HCT116 (cell line): ENCODE measurements around the gene CLDN1. TPM values are rescaled to one million over a fixed set of nuclear protein-coding genes. Genes with fewer than 3 reads are reported as not detected.

ENCODE experiments used
- ATAC-seq: fragments of 200-7000 bp; cut with Tn5 transposase; 2 replicates; pipeline ENCODE4 v1.9.1; 2020; ENCODE audit warnings: mild to moderate bottlenecking, moderate library complexity
- BruUV-seq: library from RNA; stranded (reverse); fragments of 400-500 nt; replicated peaks from 2 replicates; lab custom pipeline; 2021; lab: Mats Ljungman, UMichigan
- CTCF ChIA-PET: fragments of 300-600 bp; sonication (Branson Sonifier 250); formaldehyde crosslinking; loops from one replicate; lab custom pipeline; 2021; ENCODE audit warnings: antibody characterized with exemption; lab: Charles Lee
- POLR2A ChIA-PET: fragments of 300-600, 350-600 bp; sonication (Branson Sonifier 250); formaldehyde crosslinking; loops from one replicate; lab custom pipeline; 2021; ENCODE audit warnings: antibody characterized with exemption; lab: Charles Lee
- RAD21 ChIA-PET, 2 experiments: fragments of 300-600 bp; sonication (Branson Sonifier 250); formaldehyde crosslinking; loops; one replicate each; lab custom pipeline; 2023; ENCODE audit warnings: low total read pairs in 2 of 2; ENCODE audit not compliant: uncharacterized antibody in 2 of 2, unreplicated experiment in 2 of 2, low non-redundant PET in 1 of 2; lab: Charles Lee
- DNase-seq: peaks from one replicate; pipeline ENCODE4 v3.0.0-alpha.2; 2010; ENCODE audit warnings: low read depth, low spot score
- H2AFZ ChIP-seq: fragments of 200-600 bp; shearing (Covaris generic), sonication (generic); 2 replicates; pipeline ENCODE4 v1.6.1; 2017; ENCODE audit warnings: low read depth, mixed run types, mixed read lengths, antibody characterized with exemption, low read length; ENCODE audit not compliant: poor library complexity, severe bottlenecking
- H3K27ac ChIP-seq: 2 replicates; pipeline ENCODE4 v1.5.1; 2012; ENCODE audit warnings: low read depth, low read length
- H3K27me3 ChIP-seq: fragments of 200-600 bp; sonication (generic); 2 replicates; pipeline ENCODE4 v1.6.1; 2016; ENCODE audit warnings: mixed run types, low read length, mixed read lengths; ENCODE audit not compliant: insufficient read depth
- H3K36me3 ChIP-seq, 2 experiments: fragments of 200-500 bp in 1 of 2; fragments of 200-600 bp in 1 of 2; sonication (Bioruptor generic) in 1 of 2; sonication (generic) in 1 of 2; 2 replicates each; pipeline versions ENCODE4 v1.5.1 to v1.6.1; 2014 to 2016; ENCODE audit warnings: low read length in 2 of 2, inconsistent platforms in 1 of 2, mixed read lengths in 1 of 2, mixed run types in 1 of 2; ENCODE audit not compliant: insufficient read depth in 2 of 2, control insufficient read depth in 1 of 2
- H3K4me1 ChIP-seq, 2 experiments: fragments of 200-600 bp in 1 of 2; sonication (generic) in 1 of 2; 2 replicates each; pipeline versions ENCODE4 v1.5.1 to v1.6.1; 2012 to 2017; ENCODE audit warnings: low read length in 2 of 2, inconsistent platforms in 1 of 2, mild to moderate bottlenecking in 1 of 2, mixed read lengths in 1 of 2, mixed run types in 1 of 2, moderate library complexity in 1 of 2; ENCODE audit not compliant: insufficient read depth in 2 of 2, control insufficient read depth in 1 of 2
- H3K4me2 ChIP-seq: fragments of 200-600 bp; sonication (generic); 2 replicates; pipeline ENCODE4 v1.6.1; 2017; ENCODE audit warnings: mixed run types, low read length, mixed read lengths
- H3K4me3 ChIP-seq, 2 experiments: fragments of 200-600 bp in 1 of 2; sonication (generic) in 1 of 2; replicated peaks in 1 of 2; 2 replicates each; pipeline ENCODE4 v1.5.1; 2011 to 2016; ENCODE audit warnings: low read length in 2 of 2, control low read depth in 1 of 2, low read depth in 1 of 2, mild to moderate bottlenecking in 1 of 2, mixed read lengths in 1 of 2, mixed run types in 1 of 2
- H3K79me2 ChIP-seq: fragments of 200-600 bp; sonication (generic); 2 replicates; pipeline ENCODE4 v1.6.1; 2017; ENCODE audit warnings: mild to moderate bottlenecking, mixed run types, low read length, moderate library complexity, mixed read lengths; ENCODE audit not compliant: insufficient read depth
- H3K9ac ChIP-seq: fragments of 200-600 bp; sonication (generic); 2 replicates; pipeline ENCODE4 v1.6.1; 2016; ENCODE audit warnings: low read length, mixed read lengths
- H3K9me2 ChIP-seq: fragments of 200-600 bp; sonication (generic), shearing (Covaris generic); 2 replicates; pipeline ENCODE4 v1.6.1; 2017; ENCODE audit warnings: mixed run types, mild to moderate bottlenecking, moderate library complexity; ENCODE audit not compliant: insufficient read depth
- H3K9me3 ChIP-seq, 2 experiments: fragments of 200-500 bp in 1 of 2; fragments of 200-600 bp in 1 of 2; sonication (Bioruptor generic) in 1 of 2; sonication (generic) in 1 of 2; 2 replicates each; pipeline ENCODE4 v1.6.1; 2014 to 2017; ENCODE audit warnings: low read length in 2 of 2, mixed read lengths in 2 of 2, inconsistent platforms in 1 of 2, low read depth in 1 of 2, mild to moderate bottlenecking in 1 of 2, mixed run types in 1 of 2, moderate library complexity in 1 of 2; ENCODE audit not compliant: control insufficient read depth in 1 of 2, insufficient read depth in 1 of 2
- H4K20me1 ChIP-seq: fragments of 200-600 bp; sonication (generic), shearing (Covaris generic); 2 replicates; pipeline ENCODE4 v1.6.1; 2017; ENCODE audit warnings: mixed run types, mild to moderate bottlenecking, moderate library complexity; ENCODE audit not compliant: insufficient read depth
- CEBPB ChIP-seq: IDR thresholded peaks from 2 replicates; pipeline ENCODE4 v1.6.1; 2012; ENCODE audit warnings: low read depth
- EGR1 ChIP-seq: IDR thresholded peaks from 2 replicates; pipeline ENCODE4 v1.6.1; 2012; ENCODE audit warnings: low read depth
- EZH2 ChIP-seq: fragments of 200-600 bp; sonication (generic); IDR thresholded peaks from 2 replicates; pipeline ENCODE4 v1.6.1; 2017; ENCODE audit warnings: antibody characterized with exemption, mixed run types
- FOSL1 ChIP-seq: IDR thresholded peaks from 2 replicates; pipeline ENCODE4 v1.6.1; 2012; ENCODE audit warnings: low read depth
- JUND ChIP-seq: IDR thresholded peaks from 2 replicates; pipeline ENCODE4 v1.6.1; 2012
- MAX ChIP-seq: IDR thresholded peaks from 2 replicates; pipeline ENCODE4 v1.6.1; 2012
- REST ChIP-seq: IDR thresholded peaks from 2 replicates; pipeline ENCODE4 v1.6.1; 2012; ENCODE audit warnings: low read depth
- SIN3A ChIP-seq: IDR thresholded peaks from 2 replicates; pipeline ENCODE4 v1.6.1; 2012; ENCODE audit warnings: low read depth
- SP1 ChIP-seq: IDR thresholded peaks from 2 replicates; pipeline ENCODE4 v1.6.1; 2012; ENCODE audit warnings: low read depth
- SRF ChIP-seq: IDR thresholded peaks from 2 replicates; pipeline ENCODE4 v1.6.1; 2012; ENCODE audit warnings: low read depth
- YY1 ChIP-seq: IDR thresholded peaks from 2 replicates; pipeline ENCODE4 v1.6.1; 2011; ENCODE audit warnings: low read length, low read depth, moderate library complexity, mild to moderate bottlenecking; ENCODE audit not compliant: insufficient replicate concordance; ENCODE audit errors: extremely low read depth
- ZFX ChIP-seq: fragments of 450-650 bp; IDR thresholded peaks from 2 replicates; pipeline ENCODE4 v1.6.1; 2017
- intact Hi-C: fragments of 100-400 bp; cut with micrococcal nuclease; formaldehyde crosslinking; loops from 2 replicates; pipeline ENCODE4 v1.10.0; 2022
- total RNA-seq: library from RNA; stranded (reverse); gene quantifications from one replicate; pipeline ENCODE4 v1.2.1, GENCODE V29; 2021; ENCODE audit not compliant: unreplicated experiment
- TF ChIP-seq, protein P1 (sequence below): IDR thresholded peaks from 2 replicates; pipeline ENCODE4 v1.6.1; 2011; ENCODE audit warnings: mild to moderate bottlenecking, low read length, moderate library complexity; ENCODE audit not compliant: insufficient replicate concordance; ENCODE audit errors: extremely low read depth
- TF ChIP-seq, protein P2 (sequence below), 3 experiments: fragments of 200-600 bp in 1 of 3; sonication (generic) in 1 of 3; IDR thresholded peaks in 2 of 3; conservative IDR thresholded peaks in 1 of 3; 2 replicates each; pipeline ENCODE4 v1.5.1; 2012 to 2017; ENCODE audit warnings: low read depth in 2 of 3, low read length in 2 of 3, antibody characterized with exemption in 1 of 3, borderline replicate concordance in 1 of 3, control low read depth in 1 of 3, mild to moderate bottlenecking in 1 of 3, mixed read lengths in 1 of 3, mixed run types in 1 of 3, moderate library complexity in 1 of 3; ENCODE audit not compliant: insufficient read depth in 1 of 3

CLDN1 gene
- total RNA-seq, 1 experiment from 2014 or later = 0.20 TPM

- TF ChIP-seq REST (no peak), FOSL1 (no peak)
Observed at GRCh38 chr3:190308154-190308553, 14.1 kb downstream of the CLDN1 start (continued).

DNA sequence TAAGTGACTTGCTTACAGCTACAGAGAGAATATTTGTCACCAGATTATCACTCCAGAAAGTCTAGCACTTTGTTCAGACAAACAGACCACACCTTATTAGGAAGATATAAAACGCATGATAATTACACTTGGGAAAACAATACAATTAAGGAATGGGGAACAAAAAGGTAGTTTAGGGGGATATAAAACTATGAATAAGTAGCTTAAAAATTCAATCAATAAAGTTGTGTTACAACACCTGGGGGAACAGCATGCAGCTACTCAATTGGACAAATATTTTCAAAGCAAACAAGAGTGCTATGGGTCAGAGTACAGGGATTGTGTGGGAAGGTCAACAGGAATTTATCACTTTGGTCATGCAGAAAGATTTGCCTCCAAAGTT lies 15.1 kb downstream of the CLDN1 start:
- Histone ChIP-seq H4K20me1 (no peaks in the 10 kb centered on the region), H3K79me2 (no peaks in the 10 kb centered on the region), H2AFZ (no peak overlapping the region), H3K4me1 (no peaks in the 10 kb centered on the region), H3K9me3 (no peaks in the 10 kb centered on the region), H3K4me3 (no peak overlapping the region), H3K9me2 (no peaks in the 10 kb centered on the region), H3K27ac (no peak overlapping the region), H3K4me2 (no peak overlapping the region), H3K9ac (no peak overlapping the region), H3K27me3 (no peaks in the 10 kb centered on the region), H3K36me3 (no peaks in the 10 kb centered on the region)
- ChIA-PET POLR2A (no interaction called here), RAD21 (no interaction called here), CTCF (interaction anchor here (1.3 kb wide), 1 partner anchor 15 kb away, joined by 4 read pairs; the partner anchor contains the start of gene CLDN1)
- no peak for DNase-seq
- intact Hi-C loops = no loop called here
- no peak for ATAC-seq
- BruUV-seq = no TSS peak
- TF ChIP-seq REST (no peak), EZH2 (no peak), JUND (no peak), CEBPB (no peak), MAX (no peak), EGR1 (no peak), YY1 (no peak), ZFX (no peak), SP1 (no peak), SIN3A (no peak), FOSL1 (no peak), SRF (no peak)
- TF ChIP-seq, protein P1, sequence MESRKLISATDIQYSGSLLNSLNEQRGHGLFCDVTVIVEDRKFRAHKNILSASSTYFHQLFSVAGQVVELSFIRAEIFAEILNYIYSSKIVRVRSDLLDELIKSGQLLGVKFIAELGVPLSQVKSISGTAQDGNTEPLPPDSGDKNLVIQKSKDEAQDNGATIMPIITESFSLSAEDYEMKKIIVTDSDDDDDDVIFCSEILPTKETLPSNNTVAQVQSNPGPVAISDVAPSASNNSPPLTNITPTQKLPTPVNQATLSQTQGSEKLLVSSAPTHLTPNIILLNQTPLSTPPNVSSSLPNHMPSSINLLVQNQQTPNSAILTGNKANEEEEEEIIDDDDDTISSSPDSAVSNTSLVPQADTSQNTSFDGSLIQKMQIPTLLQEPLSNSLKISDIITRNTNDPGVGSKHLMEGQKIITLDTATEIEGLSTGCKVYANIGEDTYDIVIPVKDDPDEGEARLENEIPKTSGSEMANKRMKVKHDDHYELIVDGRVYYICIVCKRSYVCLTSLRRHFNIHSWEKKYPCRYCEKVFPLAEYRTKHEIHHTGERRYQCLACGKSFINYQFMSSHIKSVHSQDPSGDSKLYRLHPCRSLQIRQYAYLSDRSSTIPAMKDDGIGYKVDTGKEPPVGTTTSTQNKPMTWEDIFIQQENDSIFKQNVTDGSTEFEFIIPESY = no peak
- TF ChIP-seq, protein P2, sequence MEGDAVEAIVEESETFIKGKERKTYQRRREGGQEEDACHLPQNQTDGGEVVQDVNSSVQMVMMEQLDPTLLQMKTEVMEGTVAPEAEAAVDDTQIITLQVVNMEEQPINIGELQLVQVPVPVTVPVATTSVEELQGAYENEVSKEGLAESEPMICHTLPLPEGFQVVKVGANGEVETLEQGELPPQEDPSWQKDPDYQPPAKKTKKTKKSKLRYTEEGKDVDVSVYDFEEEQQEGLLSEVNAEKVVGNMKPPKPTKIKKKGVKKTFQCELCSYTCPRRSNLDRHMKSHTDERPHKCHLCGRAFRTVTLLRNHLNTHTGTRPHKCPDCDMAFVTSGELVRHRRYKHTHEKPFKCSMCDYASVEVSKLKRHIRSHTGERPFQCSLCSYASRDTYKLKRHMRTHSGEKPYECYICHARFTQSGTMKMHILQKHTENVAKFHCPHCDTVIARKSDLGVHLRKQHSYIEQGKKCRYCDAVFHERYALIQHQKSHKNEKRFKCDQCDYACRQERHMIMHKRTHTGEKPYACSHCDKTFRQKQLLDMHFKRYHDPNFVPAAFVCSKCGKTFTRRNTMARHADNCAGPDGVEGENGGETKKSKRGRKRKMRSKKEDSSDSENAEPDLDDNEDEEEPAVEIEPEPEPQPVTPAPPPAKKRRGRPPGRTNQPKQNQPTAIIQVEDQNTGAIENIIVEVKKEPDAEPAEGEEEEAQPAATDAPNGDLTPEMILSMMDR (IDR thresholded peaks at IDR 0.05 in 2 of 3, conservative IDR thresholded peaks at IDR 0.05 in 1 of 3; ENCODE audit: borderline replicate concordance in 1 of 3, insufficient read depth in 1 of 3, low read depth in 2 of 3, low read length in 2 of 3) = no peak
